Measurements from ENCODE around the gene FIP1L1. TPM values are rescaled to one million over a fixed set of nuclear protein-coding genes. Genes with fewer than 3 reads are reported as not detected.
"Not testable (repeated sequence)": the region's sequence is repeated elsewhere in the genome, so short reads cannot be mapped to it uniquely, and the experiment has no call there.

FIP1L1 gene
- total RNA-seq: 10 to 100 TPM; 31.6 to 82.8 TPM
- 10 to 100 TPM; 22.1 to 32.4 TPM for polyA plus RNA-seq
- long read RNA-seq, donor 1, partial matches to known transcripts: 11 of 21 reads
- long read RNA-seq, donor 1, other reads (novel, unspliced or antisense): 0 of 21 reads
- long read RNA-seq, donor 2, partial matches to known transcripts: 0 of 2 reads
- long read RNA-seq, donor 2, other reads (novel, unspliced or antisense): 0 of 2 reads
- long read RNA-seq, donor 3, partial matches to known transcripts: 0 of 1 reads
- long read RNA-seq, donor 3, other reads (novel, unspliced or antisense): 0 of 1 reads
- long read RNA-seq, donor 4, partial matches to known transcripts: 0 of 4 reads
- long read RNA-seq, donor 4, other reads (novel, unspliced or antisense): 0 of 4 reads
- long read RNA-seq, donor 5, transcript FIP1L1-206 (2 exons, 341 nt): major isoform, 5 of 20 reads
- long read RNA-seq, donor 5, partial matches to known transcripts: 10 of 20 reads
- long read RNA-seq, donor 5, other reads (novel, unspliced or antisense): 0 of 20 reads

GRCh38 chr4:53377319-53378170 is at the start of gene FIP1L1:
Gene FIP1L1 (plus strand): TSS chr4:53377641. CDS start chr4:53377839, 198 bp downstream.
- TF ChIP-seq, protein P1, sequence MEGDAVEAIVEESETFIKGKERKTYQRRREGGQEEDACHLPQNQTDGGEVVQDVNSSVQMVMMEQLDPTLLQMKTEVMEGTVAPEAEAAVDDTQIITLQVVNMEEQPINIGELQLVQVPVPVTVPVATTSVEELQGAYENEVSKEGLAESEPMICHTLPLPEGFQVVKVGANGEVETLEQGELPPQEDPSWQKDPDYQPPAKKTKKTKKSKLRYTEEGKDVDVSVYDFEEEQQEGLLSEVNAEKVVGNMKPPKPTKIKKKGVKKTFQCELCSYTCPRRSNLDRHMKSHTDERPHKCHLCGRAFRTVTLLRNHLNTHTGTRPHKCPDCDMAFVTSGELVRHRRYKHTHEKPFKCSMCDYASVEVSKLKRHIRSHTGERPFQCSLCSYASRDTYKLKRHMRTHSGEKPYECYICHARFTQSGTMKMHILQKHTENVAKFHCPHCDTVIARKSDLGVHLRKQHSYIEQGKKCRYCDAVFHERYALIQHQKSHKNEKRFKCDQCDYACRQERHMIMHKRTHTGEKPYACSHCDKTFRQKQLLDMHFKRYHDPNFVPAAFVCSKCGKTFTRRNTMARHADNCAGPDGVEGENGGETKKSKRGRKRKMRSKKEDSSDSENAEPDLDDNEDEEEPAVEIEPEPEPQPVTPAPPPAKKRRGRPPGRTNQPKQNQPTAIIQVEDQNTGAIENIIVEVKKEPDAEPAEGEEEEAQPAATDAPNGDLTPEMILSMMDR (IDR thresholded peaks at IDR 0.05; ENCODE audit: control extremely low read depth, extremely low read depth): no peak
- ATAC-seq (ENCODE audit: insufficient read depth, low FRiP score): peak; percentile 100
- WGBS, 2 donors: 1% methylated on average over 85 of the region's 85 CpGs
- Histone ChIP-seq H3K36me3 (ENCODE audit: control insufficient read depth in 4 of 4, insufficient read depth in 4 of 4, low read length in 4 of 4) (peaks cover 0 to 5% (median 2%) of the 10 kb centered on the region in 4 donors), H3K9me3 (ENCODE audit: control insufficient read depth in 4 of 4, insufficient read depth in 3 of 4, low read length in 3 of 4) (no peaks in the 10 kb centered on the region), H3K9ac (ENCODE audit: insufficient read depth in 1 of 2, low read length in 2 of 2) (peak within 1 kb of the TSS; percentile 53 to 94), H3K27me3 (ENCODE audit: control insufficient read depth in 3 of 3, insufficient read depth in 3 of 3, low read length in 2 of 3) (peaks cover 0 to 3% (median 0%) of the 10 kb centered on the region in 3 donors), H3K4me3 (peak within 1 kb of the TSS; percentile 96), H3K27ac (ENCODE audit: low read depth in 1 of 2, low read length in 1 of 2) (peak within 1 kb of the TSS; percentile 92 to 94), H3K4me1 (ENCODE audit: control insufficient read depth in 5 of 5, insufficient read depth in 5 of 5, low read length in 5 of 5) (peaks cover 0 to 9% (median 0%) of the 10 kb centered on the region in 5 donors)
- peak; percentile 93 to 96 (median 94) for DNase-seq

- not testable (repeated sequence) for DNase-seq; H3K9ac ChIP-seq (ENCODE audit: insufficient read depth in 1 of 2, low read length in 2 of 2); H3K9me3 ChIP-seq (ENCODE audit: control insufficient read depth in 4 of 4, insufficient read depth in 3 of 4, low read length in 3 of 4); H3K4me3 ChIP-seq; H3K4me1 ChIP-seq (ENCODE audit: control insufficient read depth in 5 of 5, insufficient read depth in 5 of 5, low read length in 5 of 5); H3K36me3 ChIP-seq (ENCODE audit: control insufficient read depth in 4 of 4, insufficient read depth in 4 of 4, low read length in 4 of 4); H3K27ac ChIP-seq (ENCODE audit: low read depth in 1 of 2, low read length in 1 of 2); ATAC-seq (ENCODE audit: insufficient read depth, low FRiP score); H3K27me3 ChIP-seq (ENCODE audit: control insufficient read depth in 3 of 3, insufficient read depth in 3 of 3, low read length in 2 of 3)
- WGBS, 2 donors: 96 to 98% methylated on average over 6 of the region's 6 CpGs
These were observed 42.5 kb upstream of the FIP1L1 start for GRCh38 chr4:53334916-53335315.

DNA sequence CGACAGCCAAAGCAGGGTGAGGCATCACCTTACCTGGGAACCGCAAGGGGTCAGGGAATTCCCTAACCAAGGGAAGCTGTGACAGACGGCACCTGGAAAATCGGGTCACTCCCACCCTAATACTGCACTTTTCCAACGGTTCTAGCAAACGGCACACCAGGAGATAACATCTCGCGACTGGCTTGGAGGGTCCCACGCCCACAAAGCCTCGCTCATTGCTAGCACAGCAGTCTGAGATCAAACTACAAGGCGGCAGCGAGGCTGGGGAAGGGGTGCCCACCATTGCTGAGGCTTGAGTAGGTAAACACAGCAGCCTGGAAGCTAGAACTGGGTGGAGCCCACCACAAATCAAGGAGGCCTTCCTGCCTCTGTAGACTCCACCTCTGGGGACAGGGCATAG is 37.3 kb upstream of the FIP1L1 start:
- not testable (repeated sequence) for H3K27me3 ChIP-seq (ENCODE audit: control insufficient read depth in 3 of 3, insufficient read depth in 3 of 3, low read length in 2 of 3); DNase-seq; H3K9ac ChIP-seq (ENCODE audit: insufficient read depth in 1 of 2, low read length in 2 of 2); H3K9me3 ChIP-seq (ENCODE audit: control insufficient read depth in 4 of 4, insufficient read depth in 3 of 4, low read length in 3 of 4); H3K27ac ChIP-seq (ENCODE audit: low read depth in 1 of 2, low read length in 1 of 2); H3K4me1 ChIP-seq (ENCODE audit: control insufficient read depth in 5 of 5, insufficient read depth in 5 of 5, low read length in 5 of 5); ATAC-seq (ENCODE audit: insufficient read depth, low FRiP score); H3K36me3 ChIP-seq (ENCODE audit: control insufficient read depth in 4 of 4, insufficient read depth in 4 of 4, low read length in 4 of 4); H3K4me3 ChIP-seq
- WGBS, 2 donors: 95 to 97% methylated on average over 12 of the region's 12 CpGs

DNA sequence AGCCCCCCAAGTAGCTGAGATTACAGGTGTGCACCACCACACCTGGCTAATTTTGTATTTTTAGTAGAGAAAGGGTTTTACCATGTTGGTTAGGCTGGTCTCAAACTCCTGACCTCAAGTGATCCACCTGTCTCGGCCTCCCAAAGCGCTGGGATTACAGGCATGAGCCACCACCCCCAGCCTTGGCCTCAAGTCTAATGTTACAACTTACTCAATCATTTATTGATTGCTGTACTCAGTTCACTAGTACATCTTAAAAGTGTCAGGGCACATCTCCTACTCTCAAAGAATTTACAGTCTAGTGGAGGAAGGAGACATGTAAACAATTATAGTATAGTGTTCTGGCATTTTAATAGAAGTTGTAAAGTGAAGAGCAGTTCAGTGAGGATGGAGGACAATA is 31.0 kb upstream of the FIP1L1 start:
- not testable (repeated sequence) for H3K4me3 ChIP-seq; H3K27ac ChIP-seq (ENCODE audit: low read depth in 1 of 2, low read length in 1 of 2); ATAC-seq (ENCODE audit: insufficient read depth, low FRiP score); DNase-seq; H3K9me3 ChIP-seq (ENCODE audit: control insufficient read depth in 4 of 4, insufficient read depth in 3 of 4, low read length in 3 of 4); H3K9ac ChIP-seq (ENCODE audit: insufficient read depth in 1 of 2, low read length in 2 of 2); H3K36me3 ChIP-seq (ENCODE audit: control insufficient read depth in 4 of 4, insufficient read depth in 4 of 4, low read length in 4 of 4); H3K27me3 ChIP-seq (ENCODE audit: control insufficient read depth in 3 of 3, insufficient read depth in 3 of 3, low read length in 2 of 3)
- peaks cover 2 to 31% (median 6%) of the 10 kb centered on the region in 5 donors for H3K4me1 ChIP-seq (ENCODE audit: control insufficient read depth in 5 of 5, insufficient read depth in 5 of 5, low read length in 5 of 5)
- WGBS, 2 donors: 90 to 96% methylated on average over 2 of the region's 2 CpGs

Measured in lung (tissue), 16 donors.